ENCODE data around the gene TIAM2.
"Not testable (repeated sequence)": the region's sequence is repeated elsewhere in the genome, so short reads cannot be mapped to it uniquely, and the experiment has no call there.

The TIAM2 gene

DNA sequence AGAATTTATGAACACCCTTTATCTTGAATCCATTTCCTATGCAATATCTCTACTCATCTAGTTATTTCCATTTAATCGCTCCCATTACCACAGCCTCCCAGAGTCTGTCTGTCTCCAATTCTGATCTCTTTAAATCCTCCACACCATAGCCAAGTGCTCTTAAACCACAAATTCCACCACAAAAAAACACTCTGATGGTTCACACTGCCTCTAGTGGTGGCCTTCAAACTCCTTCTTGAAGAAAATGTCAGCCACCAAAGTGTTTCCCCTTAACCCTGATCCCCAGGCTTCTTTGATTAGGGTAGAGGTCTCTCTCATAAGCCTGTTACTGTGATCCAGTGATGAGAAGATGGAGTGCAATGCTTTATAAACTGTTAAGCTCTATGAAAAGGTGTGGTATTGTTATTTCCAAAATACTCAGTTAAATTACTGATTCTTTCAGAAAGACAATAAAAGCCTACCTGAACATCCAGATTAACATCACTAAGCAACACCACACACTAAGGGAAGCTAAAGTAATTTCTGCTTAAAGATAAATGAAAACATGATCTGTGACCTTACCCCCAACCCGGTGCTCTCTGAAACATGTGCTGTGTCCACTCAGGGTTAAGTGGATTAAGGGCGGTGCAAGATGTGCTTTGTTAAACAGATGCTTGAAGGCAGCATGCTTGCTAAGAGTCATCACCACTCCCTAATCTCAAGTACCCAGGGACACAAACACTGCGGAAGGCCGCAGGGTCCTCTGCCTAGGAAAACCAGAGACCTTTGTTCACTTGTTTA is 273.2 kb downstream of the TIAM2 start:
- DNase-seq, result not testable (repeated sequence)

DNA sequence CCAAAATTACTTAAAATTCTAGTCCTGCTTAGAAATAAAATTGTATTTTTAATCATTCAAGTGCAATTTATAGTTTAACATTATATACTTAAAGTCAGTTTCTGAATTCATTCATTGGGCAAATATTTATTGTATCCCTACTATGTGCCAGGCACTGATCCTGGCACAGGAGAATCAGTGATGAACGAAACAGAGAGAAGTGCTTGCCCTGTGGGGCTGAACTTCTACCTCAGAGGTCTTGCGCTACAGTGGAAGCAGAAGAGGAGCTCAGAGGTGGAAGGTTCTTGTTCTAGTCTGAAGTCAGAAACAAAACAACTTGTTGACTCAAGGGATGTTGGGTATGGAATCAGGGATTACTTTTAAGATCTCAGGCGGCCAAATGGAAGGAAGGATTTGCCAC is 274.6 kb downstream of the TIAM2 start:
- DNase-seq, result no peak

- DNase-seq, result no peak
These were observed 275.5 kb downstream of the TIAM2 start for GRCh38 chr6:155270561-155271091.

DNA sequence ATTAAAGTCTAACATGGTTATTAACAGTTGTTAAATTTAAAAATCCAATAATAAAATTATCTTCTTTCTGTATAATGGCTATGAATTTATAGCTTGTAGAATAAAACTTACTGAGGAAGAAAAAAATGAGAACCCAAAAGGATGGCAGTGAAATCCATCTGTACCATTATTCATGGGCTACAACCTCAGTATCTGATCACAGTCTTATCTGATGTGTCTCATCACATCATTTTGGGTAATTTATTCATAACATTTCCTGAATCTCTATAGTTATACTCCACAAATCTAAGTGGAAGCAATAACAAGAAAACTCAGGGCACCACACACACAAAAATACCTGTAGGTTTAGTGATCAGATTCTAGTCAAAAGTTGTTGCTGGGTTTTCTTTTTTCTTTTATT is 276.0 kb downstream of the TIAM2 start:
- no peak for DNase-seq

GRCh38 chr6:155272353-155273232 is 277.5 kb downstream of the TIAM2 start:
- no peak for DNase-seq

DNA sequence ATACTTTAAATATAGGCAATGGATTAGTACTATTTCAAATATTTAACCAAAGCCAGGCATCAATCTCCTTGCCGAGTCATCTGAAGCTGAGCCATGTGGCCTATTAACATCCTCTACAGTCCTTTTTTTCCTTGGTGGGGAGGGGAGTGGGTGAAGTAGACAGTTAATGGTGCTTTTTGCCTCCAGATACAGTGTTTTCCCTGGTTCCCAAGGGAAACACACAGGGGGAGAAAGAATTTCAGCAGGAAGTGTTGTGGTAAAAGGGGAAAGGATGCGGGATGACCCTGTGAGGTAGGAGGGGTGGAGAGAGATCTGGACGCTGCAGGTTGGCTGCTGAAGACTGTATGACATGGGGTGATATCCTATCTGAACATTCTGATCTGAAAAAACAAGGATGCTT is 278.3 kb downstream of the TIAM2 start:
- DNase-seq, result peak; percentile 48

DNA sequence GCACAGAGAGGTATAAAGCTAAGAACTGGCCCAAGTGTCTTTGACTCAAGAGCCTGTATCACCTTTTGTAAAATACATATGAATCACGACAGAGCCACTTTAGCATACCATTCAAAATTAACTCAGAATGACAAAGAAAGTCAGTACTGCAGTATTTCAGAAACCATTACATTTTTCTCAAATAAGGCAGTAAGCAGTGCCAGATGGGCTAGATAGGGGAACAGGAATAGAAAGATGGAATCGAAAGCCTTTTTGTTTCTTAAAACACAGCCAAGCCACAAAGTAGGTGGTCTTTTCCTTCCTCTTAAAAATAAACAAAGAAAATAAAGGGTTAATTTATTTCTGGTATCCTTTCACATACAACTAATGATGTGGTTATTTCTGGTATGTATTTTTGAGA is 279.0 kb downstream of the TIAM2 start:
- no peak for DNase-seq

- no peak for DNase-seq
These were observed 279.4 kb downstream of the TIAM2 start for GRCh38 chr6:155274533-155274932.

- DNase-seq, result no peak
These were observed 280.8 kb downstream of the TIAM2 start for GRCh38 chr6:155275808-155276480.

DNA sequence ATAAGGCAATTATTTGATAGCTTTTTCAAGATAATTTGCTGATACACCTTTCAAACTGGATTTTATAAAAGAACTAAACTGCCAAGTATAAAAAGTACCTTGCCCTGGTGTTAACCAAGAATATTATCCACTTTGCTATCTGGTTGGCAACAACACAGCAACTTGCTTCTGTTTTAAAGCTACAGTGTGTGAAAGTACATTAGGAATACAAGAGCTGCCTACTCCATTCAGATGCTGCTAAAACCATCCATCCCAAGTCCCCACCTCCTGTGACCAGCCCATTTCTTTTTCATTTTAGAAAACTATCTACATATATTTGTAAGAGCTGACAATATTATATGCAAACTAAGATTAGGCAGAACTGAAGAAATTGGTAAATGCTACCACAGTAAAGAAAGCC is 281.5 kb downstream of the TIAM2 start:
- no peak for DNase-seq

- DNase-seq, result no peak
These were observed 283.4 kb downstream of the TIAM2 start for GRCh38 chr6:155278319-155279049.

DNA sequence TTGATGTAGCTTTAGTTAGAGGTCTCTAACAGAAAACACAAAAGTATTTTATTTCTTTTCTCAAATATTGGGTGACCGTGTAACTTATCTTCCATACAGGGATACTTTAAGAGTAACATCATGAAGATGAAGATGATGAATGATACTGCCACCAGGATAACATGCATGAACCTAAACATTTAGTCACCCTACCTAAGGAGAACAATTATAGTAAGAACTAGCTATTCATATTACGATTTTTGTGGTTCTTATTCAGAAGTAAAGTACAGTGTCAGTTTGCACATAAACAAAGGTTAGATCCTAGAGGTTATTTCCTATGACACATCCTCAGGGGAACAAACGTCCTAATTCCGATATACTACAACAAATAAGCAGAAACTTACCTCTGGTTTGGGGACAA is 289.7 kb downstream of the TIAM2 start:
- no peak for DNase-seq

DNA sequence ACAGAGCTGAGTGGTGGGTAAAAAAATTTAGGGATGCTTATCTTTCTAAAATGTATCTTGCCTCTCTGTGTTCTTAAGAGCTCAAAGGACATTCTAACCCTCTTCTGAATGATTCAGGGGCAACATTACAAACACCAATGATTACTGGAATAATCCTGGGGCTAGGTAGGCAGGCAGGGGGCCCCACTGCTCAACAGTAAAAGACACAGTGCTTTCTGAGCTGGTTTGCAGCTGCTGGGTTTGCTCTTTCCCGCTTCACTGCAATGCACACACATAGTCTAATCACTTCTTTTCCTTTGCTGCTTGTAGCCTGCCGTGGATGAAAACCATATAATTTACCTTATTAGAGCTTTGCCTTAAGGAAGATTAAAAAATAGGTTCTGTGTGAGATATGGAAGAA is 292.6 kb downstream of the TIAM2 start:
- DNase-seq, result peak; percentile 69

GRCh38 chr6:155290491-155290890 is 295.4 kb downstream of the TIAM2 start:
- DNase-seq, result no peak

DNA sequence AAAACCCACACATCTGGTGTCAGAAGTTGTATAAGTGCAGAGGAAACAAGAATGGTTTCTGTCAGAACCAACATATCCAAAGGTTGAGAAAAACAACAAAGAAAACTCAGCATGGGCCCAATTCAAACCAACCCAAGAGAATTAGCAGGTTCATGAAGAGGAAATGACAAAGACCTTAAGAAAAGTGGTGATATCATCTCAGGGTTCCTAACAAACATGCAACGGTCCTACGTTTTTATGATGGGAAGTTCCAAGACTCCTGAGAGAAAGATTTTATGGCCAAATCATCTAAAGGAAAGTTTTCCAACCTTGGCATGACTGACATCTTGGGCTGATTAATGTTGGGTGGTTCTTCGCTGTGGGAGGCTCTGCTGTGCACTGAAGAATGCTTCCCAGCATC is 296.2 kb downstream of the TIAM2 start:
- DNase-seq, result no peak

- no peak for DNase-seq
These were observed 297.6 kb downstream of the TIAM2 start for GRCh38 chr6:155292711-155293110.

DNA sequence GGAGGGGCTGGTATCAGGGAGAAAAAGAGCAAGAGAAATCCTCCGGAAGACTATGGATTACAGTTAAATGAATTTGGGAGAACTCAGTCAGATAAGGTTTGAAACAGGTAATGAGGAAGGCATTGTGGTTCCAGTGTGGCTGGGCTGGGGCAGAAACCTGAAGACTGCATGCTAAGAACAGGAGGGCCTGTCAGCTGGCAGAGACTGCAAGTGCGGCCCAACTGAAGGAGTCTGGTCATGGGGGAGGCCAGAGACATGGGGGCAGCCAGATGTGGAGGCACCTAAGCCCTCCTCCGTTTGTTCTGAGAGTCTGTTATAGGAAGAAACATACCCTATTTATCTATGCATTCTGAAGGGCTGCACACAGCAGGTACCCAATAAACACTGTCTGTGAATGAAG is 302.6 kb downstream of the TIAM2 start:
- DNase-seq, result no peak

GRCh38 chr6:155301867-155302266 is 306.8 kb downstream of the TIAM2 start:
- DNase-seq, result no peak

GRCh38 chr6:155303361-155303870 is 308.3 kb downstream of the TIAM2 start:
- no peak for DNase-seq

GRCh38 chr6:155306958-155307357 is 311.8 kb downstream of the TIAM2 start:
- DNase-seq, result no peak
